Measurements from ENCODE around the gene CTTNBP2.

Gene CTTNBP2

GRCh38 chr7:117807676-117808075 is 65.6 kb downstream of the CTTNBP2 start:
- no peak for DNase-seq (ENCODE audit: low read depth)
- no peak for TF ChIP-seq CTCF (IDR thresholded peaks at IDR 0.05; ENCODE audit: control insufficient read depth, extremely low read depth, insufficient read depth)

GRCh38 chr7:117806011-117806410 is 67.2 kb downstream of the CTTNBP2 start:
- no peak overlapping the region for H3K4me3 ChIP-seq (ENCODE audit: low read depth, low read length)
- TF ChIP-seq CTCF (IDR thresholded peaks at IDR 0.05; ENCODE audit: control insufficient read depth, extremely low read depth, insufficient read depth) = no peak
- no peak for DNase-seq (ENCODE audit: low read depth)

More at GRCh38 chr7:117807676-117808075, 65.6 kb downstream of the CTTNBP2 start:
- no peak overlapping the region for H3K4me3 ChIP-seq (ENCODE audit: low read depth, low read length)

DNA sequence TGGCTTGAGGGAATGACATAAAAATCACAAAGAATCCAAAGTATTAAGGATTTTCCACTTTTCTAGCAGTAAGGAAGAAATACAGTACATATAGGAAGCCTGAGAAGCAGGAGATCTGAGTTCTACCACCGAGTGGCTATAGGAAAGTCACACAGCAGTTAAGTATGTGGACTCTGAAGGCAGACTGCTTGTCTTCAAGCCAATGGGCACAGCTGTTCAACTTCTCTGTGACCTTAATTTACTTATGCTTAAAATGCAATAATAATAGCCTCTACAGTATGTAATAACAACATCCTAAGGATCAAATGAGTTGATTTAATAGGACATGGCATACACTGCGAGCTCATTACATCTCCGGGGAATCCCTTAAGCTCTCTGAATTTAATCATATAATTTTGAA is 68.0 kb downstream of the CTTNBP2 start:
- TF ChIP-seq CTCF (IDR thresholded peaks at IDR 0.05; ENCODE audit: control insufficient read depth, extremely low read depth, insufficient read depth) = no peak
- no peak overlapping the region for H3K4me3 ChIP-seq (ENCODE audit: low read depth, low read length)
- DNase-seq (ENCODE audit: low read depth) = no peak

DNA sequence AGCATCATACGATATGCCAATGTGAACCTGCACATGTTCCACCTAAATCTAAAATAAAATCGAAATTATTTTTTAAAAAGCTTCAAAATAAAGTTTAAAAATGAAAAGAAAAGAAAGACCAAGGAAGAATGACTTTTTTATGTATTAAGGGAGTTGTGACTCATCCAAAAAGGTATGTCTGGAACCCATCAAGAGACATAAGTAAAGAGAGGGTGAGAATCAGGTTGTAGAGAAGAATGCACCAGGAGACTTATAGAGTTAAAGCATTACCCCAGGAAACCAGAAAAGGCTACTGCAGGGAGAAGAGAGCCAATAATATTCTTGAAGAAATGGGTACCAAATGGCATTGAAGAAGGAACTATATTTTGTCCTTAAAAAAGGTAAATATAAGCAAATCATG is 69.8 kb downstream of the CTTNBP2 start:
- no peak for DNase-seq (ENCODE audit: low read depth)
- H3K4me3 ChIP-seq (ENCODE audit: low read depth, low read length) = no peak overlapping the region

DNA sequence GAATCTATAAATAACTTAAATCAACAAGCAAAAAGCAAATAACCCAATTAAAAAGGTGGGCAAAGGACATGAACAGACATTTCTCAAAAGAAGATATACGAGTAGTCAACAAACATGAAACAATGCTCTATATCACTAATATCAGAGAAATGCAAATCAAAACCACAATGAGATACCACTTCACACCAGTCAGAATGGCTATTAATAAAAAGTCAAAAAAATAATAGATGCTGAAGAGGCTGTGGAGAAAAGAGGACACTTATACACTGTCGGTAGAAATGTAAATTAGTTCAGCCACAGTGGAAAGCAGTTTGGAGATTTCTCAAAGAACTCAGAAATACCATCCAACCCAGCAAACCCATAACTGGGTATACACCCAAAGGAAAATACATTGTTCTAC is 70.6 kb downstream of the CTTNBP2 start:
- TF ChIP-seq CTCF (IDR thresholded peaks at IDR 0.05; ENCODE audit: control insufficient read depth, extremely low read depth, insufficient read depth) = no peak
- DNase-seq (ENCODE audit: low read depth) = no peak
- H3K4me3 ChIP-seq (ENCODE audit: low read depth, low read length) = no peak overlapping the region

More for the DNA sequence above, 69.8 kb downstream of the CTTNBP2 start:
- no peak for TF ChIP-seq CTCF (IDR thresholded peaks at IDR 0.05; ENCODE audit: control insufficient read depth, extremely low read depth, insufficient read depth)

GRCh38 chr7:117800841-117801240 is 72.4 kb downstream of the CTTNBP2 start:
- DNase-seq (ENCODE audit: low read depth) = no peak
- no peak overlapping the region for H3K4me3 ChIP-seq (ENCODE audit: low read depth, low read length)
- no peak for TF ChIP-seq CTCF (IDR thresholded peaks at IDR 0.05; ENCODE audit: control insufficient read depth, extremely low read depth, insufficient read depth)

DNA sequence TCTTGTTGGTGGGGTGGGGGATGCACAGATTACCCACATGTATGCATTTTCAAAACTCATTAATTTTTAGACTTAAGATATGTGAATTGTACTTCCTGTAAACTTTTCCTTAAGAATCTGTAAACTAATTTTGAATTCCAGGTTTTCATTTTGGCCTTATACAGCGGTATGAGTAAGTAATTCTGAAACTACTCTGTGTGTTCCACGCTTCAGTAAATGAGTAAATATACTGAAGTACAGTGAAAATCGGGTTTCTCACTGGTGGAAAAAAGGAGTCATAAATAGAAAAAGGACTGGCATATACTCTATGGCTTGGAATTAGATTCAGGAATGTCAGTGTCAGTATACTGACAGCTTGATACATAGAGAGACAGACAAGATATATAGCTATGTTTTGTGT is 72.8 kb downstream of the CTTNBP2 start:
- TF ChIP-seq CTCF (IDR thresholded peaks at IDR 0.05; ENCODE audit: control insufficient read depth, extremely low read depth, insufficient read depth) = no peak
- no peak overlapping the region for H3K4me3 ChIP-seq (ENCODE audit: low read depth, low read length)
- no peak for DNase-seq (ENCODE audit: low read depth)

All from LNCaP clone FGC (cell line).